ENCODE data around the gene ST3GAL4. TPM values are rescaled to one million over a fixed set of nuclear protein-coding genes. Genes with fewer than 3 reads are reported as not detected.

ST3GAL4 gene
- total and polyA plus RNA-seq, 4 donors: 23.6 to 38.3 (median 31.7) TPM

DNA sequence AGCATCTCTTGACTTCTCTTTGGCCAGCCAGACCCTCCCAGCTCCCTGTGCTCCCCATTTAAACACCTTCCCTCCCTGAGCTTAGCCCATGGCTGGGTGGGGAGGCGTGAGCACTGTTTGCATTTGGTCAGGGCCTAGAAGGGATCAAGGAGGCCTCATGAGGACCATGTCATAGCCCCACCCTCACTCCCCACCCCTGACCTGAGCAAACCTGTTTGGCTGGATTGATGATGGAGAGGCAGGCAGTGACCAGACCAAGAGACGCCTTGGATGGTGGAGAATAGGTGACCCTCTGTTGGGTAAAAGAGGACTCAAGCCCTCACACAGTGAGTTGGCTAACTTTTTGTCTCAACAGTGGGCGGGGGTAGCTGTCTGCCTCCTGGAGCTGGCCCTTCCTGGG, 49.9 kb downstream of the ST3GAL4 start:
- Histone ChIP-seq H3K36me3 (ENCODE audit: control insufficient read depth in 4 of 4, insufficient read depth in 4 of 4, low read length in 4 of 4) (peaks cover 0 to 21% (median 9%) of the 10 kb centered on the region in 4 donors), H3K9ac (ENCODE audit: insufficient read depth in 1 of 2, low read length in 2 of 2) (no peak overlapping the region), H3K4me3 (no peak overlapping the region), H3K27me3 (ENCODE audit: control insufficient read depth in 3 of 3, insufficient read depth in 3 of 3, low read length in 2 of 3) (no peaks in the 10 kb centered on the region), H3K9me3 (ENCODE audit: control insufficient read depth in 4 of 4, insufficient read depth in 3 of 4, low read length in 3 of 4) (no peaks in the 10 kb centered on the region), H3K4me1 (ENCODE audit: control insufficient read depth in 5 of 5, insufficient read depth in 5 of 5, low read length in 5 of 5) (peaks cover 0 to 18% (median 0%) of the 10 kb centered on the region in 5 donors), H3K27ac (ENCODE audit: low read depth in 1 of 2, low read length in 1 of 2) (peak overlapping the region in 1 of 2 donors; percentile 21)
- ATAC-seq (ENCODE audit: insufficient read depth, low FRiP score) (peak; percentile 15), DNase-seq (no peak)
- 81 to 83% methylated on average over 3 of the region's 3 CpGs for WGBS, 2 donors
- TF ChIP-seq, protein P1, sequence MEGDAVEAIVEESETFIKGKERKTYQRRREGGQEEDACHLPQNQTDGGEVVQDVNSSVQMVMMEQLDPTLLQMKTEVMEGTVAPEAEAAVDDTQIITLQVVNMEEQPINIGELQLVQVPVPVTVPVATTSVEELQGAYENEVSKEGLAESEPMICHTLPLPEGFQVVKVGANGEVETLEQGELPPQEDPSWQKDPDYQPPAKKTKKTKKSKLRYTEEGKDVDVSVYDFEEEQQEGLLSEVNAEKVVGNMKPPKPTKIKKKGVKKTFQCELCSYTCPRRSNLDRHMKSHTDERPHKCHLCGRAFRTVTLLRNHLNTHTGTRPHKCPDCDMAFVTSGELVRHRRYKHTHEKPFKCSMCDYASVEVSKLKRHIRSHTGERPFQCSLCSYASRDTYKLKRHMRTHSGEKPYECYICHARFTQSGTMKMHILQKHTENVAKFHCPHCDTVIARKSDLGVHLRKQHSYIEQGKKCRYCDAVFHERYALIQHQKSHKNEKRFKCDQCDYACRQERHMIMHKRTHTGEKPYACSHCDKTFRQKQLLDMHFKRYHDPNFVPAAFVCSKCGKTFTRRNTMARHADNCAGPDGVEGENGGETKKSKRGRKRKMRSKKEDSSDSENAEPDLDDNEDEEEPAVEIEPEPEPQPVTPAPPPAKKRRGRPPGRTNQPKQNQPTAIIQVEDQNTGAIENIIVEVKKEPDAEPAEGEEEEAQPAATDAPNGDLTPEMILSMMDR (IDR thresholded peaks at IDR 0.05; ENCODE audit: control extremely low read depth, extremely low read depth): no peak

DNA sequence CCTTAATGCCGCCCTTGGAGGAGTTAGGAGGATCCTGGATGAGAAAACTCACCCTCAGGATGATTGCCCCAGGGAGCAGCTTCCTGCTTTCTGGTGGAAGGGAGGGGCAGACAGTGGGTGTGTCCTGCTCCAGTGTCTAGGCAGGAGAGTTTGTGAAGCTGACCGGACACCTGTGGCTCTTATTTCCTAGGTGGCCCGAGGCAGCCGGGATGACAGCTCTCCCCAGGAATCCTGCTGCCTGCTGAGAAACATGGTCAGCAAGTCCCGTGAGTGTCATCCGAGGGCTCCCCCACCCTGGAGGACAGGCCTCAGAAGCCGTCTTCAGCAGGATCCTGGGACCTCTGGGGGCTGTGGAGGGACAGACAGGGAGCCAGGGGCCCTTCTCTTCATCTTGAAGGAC, 50.4 kb downstream of the ST3GAL4 start:
- Histone ChIP-seq H3K9ac (ENCODE audit: insufficient read depth in 1 of 2, low read length in 2 of 2) (no peak overlapping the region), H3K4me3 (no peak overlapping the region), H3K27me3 (ENCODE audit: control insufficient read depth in 3 of 3, insufficient read depth in 3 of 3, low read length in 2 of 3) (no peaks in the 10 kb centered on the region), H3K9me3 (ENCODE audit: control insufficient read depth in 4 of 4, insufficient read depth in 3 of 4, low read length in 3 of 4) (no peaks in the 10 kb centered on the region), H3K4me1 (ENCODE audit: control insufficient read depth in 5 of 5, insufficient read depth in 5 of 5, low read length in 5 of 5) (peaks cover 0 to 18% (median 0%) of the 10 kb centered on the region in 5 donors), H3K36me3 (ENCODE audit: control insufficient read depth in 4 of 4, insufficient read depth in 4 of 4, low read length in 4 of 4) (peaks cover 0 to 21% (median 9%) of the 10 kb centered on the region in 4 donors), H3K27ac (ENCODE audit: low read depth in 1 of 2, low read length in 1 of 2) (peak overlapping the region in 1 of 2 donors; percentile 21)
- 75 to 83% methylated on average over 7 of the region's 7 CpGs for WGBS, 2 donors
- TF ChIP-seq, protein P1 (IDR thresholded peaks at IDR 0.05; ENCODE audit: control extremely low read depth, extremely low read depth): no peak
- no peak for ATAC-seq (ENCODE audit: insufficient read depth, low FRiP score)
- no peak for DNase-seq

DNA sequence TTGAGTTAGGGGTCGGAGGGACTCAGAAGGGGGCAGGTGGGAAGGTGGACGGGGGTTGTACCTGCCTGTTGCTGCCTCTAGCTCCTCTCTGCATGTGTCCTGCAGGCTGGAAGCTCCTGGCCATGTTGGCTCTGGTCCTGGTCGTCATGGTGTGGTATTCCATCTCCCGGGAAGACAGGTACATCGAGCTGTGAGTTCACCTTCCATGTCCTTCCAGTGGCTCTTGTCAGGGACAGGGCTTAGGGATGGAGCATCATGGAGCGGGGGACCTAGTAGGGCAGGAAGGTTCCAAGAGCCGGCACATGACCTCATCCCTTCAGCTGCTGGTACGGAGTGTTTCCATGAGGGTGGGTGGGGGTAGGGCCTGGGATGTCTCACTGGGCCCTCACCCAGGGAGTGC, 50.9 kb downstream of the ST3GAL4 start:
- Histone ChIP-seq H3K9me3 (ENCODE audit: control insufficient read depth in 4 of 4, insufficient read depth in 3 of 4, low read length in 3 of 4) (no peaks in the 10 kb centered on the region), H3K27ac (ENCODE audit: low read depth in 1 of 2, low read length in 1 of 2) (no peak overlapping the region), H3K9ac (ENCODE audit: insufficient read depth in 1 of 2, low read length in 2 of 2) (no peak overlapping the region), H3K4me1 (ENCODE audit: control insufficient read depth in 5 of 5, insufficient read depth in 5 of 5, low read length in 5 of 5) (peaks cover 0 to 18% (median 0%) of the 10 kb centered on the region in 5 donors), H3K36me3 (ENCODE audit: control insufficient read depth in 4 of 4, insufficient read depth in 4 of 4, low read length in 4 of 4) (peaks cover 0 to 21% (median 9%) of the 10 kb centered on the region in 4 donors), H3K4me3 (no peak overlapping the region), H3K27me3 (ENCODE audit: control insufficient read depth in 3 of 3, insufficient read depth in 3 of 3, low read length in 2 of 3) (no peaks in the 10 kb centered on the region)
- no peak for DNase-seq
- WGBS, 2 donors: 94 to 96% methylated on average over 8 of the region's 8 CpGs
- TF ChIP-seq, protein P1 (IDR thresholded peaks at IDR 0.05; ENCODE audit: control extremely low read depth, extremely low read depth): no peak
- ATAC-seq (ENCODE audit: insufficient read depth, low FRiP score): no peak

DNA sequence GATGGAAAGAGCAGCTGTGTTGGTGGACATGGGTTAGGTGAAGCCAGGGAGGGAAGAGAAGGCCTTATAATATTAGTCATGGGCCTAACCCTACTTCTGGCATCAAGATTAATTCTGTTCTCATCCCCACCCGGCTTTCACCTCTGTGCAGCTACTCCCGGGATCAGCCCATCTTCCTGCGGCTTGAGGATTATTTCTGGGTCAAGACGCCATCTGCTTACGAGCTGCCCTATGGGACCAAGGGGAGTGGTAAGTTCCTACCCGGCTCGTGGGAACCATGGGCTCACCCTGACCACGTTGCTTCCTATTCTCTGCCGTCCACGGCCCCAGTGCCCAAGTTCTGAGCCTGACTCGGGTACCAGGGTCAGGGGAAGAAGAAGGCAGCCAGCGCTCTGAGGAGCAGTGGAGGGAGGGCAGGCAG, 51.6 kb downstream of the ST3GAL4 start:
- peaks cover 0 to 21% (median 12%) of the 10 kb centered on the region in 4 donors for H3K36me3 ChIP-seq (ENCODE audit: control insufficient read depth in 4 of 4, insufficient read depth in 4 of 4, low read length in 4 of 4)
- 72 to 85% methylated on average over 12 of the region's 12 CpGs for WGBS, 2 donors
- H3K27me3 ChIP-seq (ENCODE audit: control insufficient read depth in 3 of 3, insufficient read depth in 3 of 3, low read length in 2 of 3): no peaks in the 10 kb centered on the region
- no peak overlapping the region for H3K9ac ChIP-seq (ENCODE audit: insufficient read depth in 1 of 2, low read length in 2 of 2)
- H3K27ac ChIP-seq (ENCODE audit: low read depth in 1 of 2, low read length in 1 of 2): peak overlapping the region in 1 of 2 donors; percentile 21
- ATAC-seq (ENCODE audit: insufficient read depth, low FRiP score): no peak
- no peak for DNase-seq
- TF ChIP-seq, protein P1 (IDR thresholded peaks at IDR 0.05; ENCODE audit: control extremely low read depth, extremely low read depth): no peak
- no peaks in the 10 kb centered on the region for H3K9me3 ChIP-seq (ENCODE audit: control insufficient read depth in 4 of 4, insufficient read depth in 3 of 4, low read length in 3 of 4)
- H3K4me1 ChIP-seq (ENCODE audit: control insufficient read depth in 5 of 5, insufficient read depth in 5 of 5, low read length in 5 of 5): peaks cover 0 to 18% (median 4%) of the 10 kb centered on the region in 5 donors
- no peak overlapping the region for H3K4me3 ChIP-seq

Measured in lung (tissue), 12 donors.